NCI-H1436 treated with DMSO at 0.1 percent for 48 hours (cell line): ENCODE measurements around the gene PHLDB1.

Experiments used
- DNase-seq: peaks from one replicate; lab custom pipeline; 2025; lab: John Stamatoyannopoulos, UW

PHLDB1 gene

GRCh38 chr11:118640332-118641154, 33.1 kb downstream of the PHLDB1 start:
- no peak for DNase-seq

GRCh38 chr11:118641397-118642019, 34.1 kb downstream of the PHLDB1 start:
- DNase-seq, result no peak

DNA sequence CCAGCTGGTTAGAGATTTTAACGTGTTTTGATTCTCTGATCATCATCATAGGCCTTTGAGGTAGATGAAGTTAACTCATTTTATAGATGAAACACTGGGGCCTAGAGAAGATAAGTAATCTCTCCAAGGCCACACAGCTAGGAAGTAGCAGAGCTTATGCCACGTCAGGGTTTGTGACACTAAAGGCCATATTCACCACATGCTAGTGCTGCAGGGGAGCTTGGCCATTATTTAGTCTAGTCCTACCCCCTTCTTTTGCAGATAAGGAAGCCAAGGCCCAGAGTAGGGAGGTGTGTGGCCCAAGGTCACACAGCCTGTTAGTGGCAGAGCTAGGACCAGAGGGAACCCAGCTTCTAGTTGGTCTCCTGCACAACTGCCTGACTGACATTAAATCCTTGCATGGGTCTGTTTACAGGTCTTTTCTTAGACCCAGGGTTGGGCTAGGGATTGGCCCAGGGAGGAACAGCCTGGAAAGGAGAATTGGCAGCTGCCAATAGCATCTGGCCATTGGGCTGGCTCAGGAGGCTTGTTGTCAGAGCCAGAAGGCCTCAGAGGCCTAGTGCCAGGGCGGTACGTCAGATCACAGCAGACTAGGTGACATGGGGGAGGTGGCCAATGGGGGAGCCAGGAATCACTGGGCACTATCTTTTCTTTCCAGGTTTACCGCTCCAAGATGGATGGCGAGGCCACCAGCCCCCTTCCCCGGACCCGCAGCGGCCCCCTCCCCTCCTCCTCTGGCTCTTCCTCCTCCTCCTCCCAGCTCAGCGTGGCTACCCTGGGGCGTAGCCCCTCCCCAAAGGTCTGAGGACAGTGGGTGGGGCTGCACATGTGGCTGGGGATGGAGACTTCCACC, 36.0 kb downstream of the PHLDB1 start:
- DNase-seq, result no peak

GRCh38 chr11:118643995-118644345, 36.6 kb downstream of the PHLDB1 start:
- no peak for DNase-seq

- DNase-seq, result no peak
Measured at GRCh38 chr11:118644496-118644895, 37.1 kb downstream of the PHLDB1 start.

DNA sequence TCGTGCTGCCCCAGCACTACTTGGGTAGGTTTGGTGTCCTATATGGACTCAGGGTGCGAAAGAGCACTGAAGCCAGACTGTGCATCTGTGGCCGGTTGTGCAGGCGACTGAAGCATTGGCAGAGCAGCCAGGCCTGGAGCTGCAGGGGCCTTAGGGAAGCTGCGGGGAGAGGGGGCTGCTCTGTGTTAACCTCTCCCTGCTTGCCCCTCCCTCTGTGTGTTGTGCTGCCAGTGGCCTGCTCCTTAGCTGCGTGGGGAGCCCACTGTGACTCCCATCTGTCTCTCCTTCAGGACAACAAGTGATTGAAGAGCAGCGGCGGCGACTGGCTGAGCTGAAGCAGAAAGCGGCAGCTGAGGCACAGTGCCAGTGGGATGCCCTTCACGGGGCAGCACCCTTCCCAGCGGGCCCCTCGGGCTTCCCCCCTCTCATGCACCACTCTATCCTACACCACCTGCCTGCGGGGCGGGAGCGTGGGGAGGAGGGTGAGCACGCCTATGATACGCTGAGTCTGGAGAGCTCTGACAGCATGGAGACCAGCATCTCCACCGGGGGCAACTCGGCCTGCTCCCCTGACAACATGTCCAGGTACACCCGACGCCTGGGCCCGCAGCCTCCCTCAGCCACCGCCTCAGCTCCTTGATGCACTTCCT, 37.8 kb downstream of the PHLDB1 start:
- DNase-seq, result no peak

GRCh38 chr11:118646393-118646792, 39.0 kb downstream of the PHLDB1 start:
- no peak for DNase-seq

DNA sequence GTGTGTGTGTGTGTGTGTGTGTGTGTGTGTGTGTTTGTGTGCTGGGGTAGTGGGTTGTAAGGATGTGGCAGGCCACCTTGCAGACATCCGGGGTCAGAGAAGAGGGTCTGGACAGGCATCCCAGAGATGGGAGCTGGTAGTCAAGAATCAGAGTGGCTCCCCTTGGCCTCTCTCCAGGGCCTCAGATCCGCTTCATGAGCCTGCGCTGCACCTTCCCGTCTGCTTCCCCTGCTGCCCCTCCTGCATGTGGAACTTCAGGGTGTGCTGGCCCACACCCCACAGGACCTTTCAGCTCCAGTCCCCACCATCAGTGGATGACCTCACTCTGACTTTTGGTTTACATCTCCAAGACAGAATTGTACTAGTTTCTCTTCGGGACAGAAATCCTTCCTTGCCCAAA, 40.9 kb downstream of the PHLDB1 start:
- no peak for DNase-seq

GRCh38 chr11:118649941-118650340, 42.5 kb downstream of the PHLDB1 start:
- DNase-seq, result no peak

DNA sequence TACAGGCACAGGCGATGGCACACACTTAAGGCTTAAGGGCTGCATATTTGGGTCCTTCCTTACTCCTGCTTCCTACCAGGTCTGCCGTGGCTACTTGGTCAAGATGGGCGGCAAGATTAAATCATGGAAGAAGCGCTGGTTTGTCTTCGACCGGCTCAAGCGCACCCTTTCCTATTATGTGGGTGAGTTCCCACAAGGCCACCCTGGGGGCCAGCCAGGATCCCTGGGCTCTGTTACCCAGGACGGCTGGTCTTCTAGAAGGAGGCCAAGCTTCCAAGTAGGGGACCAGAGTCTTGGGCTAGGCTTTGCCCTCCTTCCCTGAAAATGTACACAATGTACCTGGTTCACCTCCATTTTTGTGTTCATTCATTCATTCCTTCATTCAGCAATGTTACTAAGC, 43.0 kb downstream of the PHLDB1 start:
- DNase-seq, result no peak

DNA sequence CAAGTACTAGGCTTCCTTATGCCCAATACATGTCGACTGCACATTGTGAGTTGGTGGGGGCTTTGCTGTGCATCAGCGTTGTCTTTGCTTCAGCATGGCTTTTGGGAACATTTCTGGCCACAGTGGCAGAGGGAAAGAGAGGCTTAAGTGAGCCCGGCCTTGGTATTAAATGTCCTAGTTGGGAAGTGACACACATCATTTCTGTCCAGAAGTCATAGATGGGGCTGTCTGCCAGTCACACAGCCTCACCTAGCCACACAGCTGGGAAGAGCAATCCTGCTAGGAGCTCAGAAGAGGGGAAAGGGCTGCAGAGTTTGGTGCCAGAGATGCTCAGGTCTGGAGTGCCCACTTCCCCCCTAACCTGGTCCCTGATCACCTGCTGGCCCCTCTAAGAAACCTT, 44.4 kb downstream of the PHLDB1 start:
- DNase-seq, result no peak

DNA sequence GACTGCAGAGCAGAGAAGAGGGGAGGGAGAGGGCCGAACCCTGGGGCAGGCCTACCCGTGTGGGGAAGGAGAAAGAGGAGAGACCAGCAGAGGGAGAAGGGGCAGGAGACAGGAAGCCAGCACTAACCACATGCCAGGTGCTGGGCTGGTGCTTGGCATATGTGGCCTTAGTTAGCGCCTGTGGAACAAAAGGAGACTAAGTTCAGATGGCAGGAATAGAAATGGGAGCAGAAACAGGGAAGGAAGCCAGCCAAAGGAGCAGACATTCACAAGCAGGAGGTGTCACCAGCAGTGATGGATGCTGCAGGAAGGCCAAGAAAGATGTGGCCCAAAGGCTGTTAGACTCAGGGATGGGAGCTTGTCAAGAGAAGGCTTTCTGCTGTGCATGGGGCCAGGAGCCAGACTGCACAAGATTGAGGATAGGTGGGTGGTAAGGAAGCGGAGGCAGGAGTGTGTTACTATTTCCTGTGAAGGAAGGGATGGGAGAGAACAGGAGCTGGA, 45.3 kb downstream of the PHLDB1 start:
- DNase-seq, result no peak

- no peak for DNase-seq
Measured at GRCh38 chr11:118653684-118654390, 46.4 kb downstream of the PHLDB1 start.

DNA sequence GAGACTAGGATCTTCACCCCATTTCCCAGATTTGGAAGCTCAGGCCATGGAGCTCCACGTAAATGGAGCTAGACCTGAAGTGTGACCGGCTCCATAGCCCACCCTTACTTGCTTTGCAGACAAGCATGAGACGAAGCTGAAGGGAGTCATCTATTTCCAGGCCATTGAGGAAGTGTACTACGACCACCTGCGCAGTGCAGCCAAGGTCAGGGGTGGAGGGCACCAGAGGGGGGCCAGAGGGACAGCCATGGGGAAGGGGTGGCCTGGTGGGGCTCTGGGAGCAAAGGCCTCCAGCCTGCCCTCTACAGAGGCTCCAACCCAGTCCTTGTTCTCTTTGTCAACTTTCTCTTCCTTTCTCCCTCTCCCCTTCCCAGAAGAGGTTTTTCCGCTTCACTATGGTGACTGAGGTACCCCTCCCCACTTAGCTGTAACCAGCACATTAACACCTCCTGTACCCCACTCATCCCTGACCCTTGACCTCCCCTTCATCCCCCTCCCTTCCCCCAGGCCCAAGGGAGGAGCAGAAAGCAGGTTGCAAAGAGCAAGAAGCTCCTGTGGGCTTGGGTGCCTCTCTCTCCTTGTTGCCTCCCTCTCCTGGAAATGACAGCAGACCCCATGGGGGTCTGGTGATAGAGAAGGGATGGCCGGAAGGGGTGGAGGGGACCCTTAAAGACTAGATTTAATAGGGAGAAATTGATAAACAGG, 48.2 kb downstream of the PHLDB1 start:
- no peak for DNase-seq

- no peak for DNase-seq
Measured at GRCh38 chr11:118656563-118657165, 49.2 kb downstream of the PHLDB1 start.

DNA sequence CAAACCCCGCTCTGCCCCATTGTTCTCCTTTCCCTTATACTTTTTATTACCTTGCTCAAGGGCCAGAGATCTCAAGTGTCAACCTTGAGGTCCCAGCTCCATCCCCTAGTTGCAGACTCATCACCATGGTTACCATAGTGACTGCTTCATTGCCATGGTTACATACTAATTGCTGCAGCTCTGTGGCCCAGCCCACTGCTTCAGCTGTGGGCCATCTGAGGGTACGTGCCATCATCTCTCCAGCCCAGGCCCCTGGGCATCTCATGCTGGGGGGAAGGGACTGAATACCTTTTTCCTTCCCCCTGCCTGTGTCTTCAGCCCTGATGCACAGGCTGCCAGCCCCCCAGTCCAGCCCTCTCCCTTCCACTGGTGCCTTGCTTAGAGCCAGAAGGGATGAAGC, 49.8 kb downstream of the PHLDB1 start:
- DNase-seq, result no peak

GRCh38 chr11:118657709-118658428, 50.5 kb downstream of the PHLDB1 start:
- DNase-seq, result no peak

DNA sequence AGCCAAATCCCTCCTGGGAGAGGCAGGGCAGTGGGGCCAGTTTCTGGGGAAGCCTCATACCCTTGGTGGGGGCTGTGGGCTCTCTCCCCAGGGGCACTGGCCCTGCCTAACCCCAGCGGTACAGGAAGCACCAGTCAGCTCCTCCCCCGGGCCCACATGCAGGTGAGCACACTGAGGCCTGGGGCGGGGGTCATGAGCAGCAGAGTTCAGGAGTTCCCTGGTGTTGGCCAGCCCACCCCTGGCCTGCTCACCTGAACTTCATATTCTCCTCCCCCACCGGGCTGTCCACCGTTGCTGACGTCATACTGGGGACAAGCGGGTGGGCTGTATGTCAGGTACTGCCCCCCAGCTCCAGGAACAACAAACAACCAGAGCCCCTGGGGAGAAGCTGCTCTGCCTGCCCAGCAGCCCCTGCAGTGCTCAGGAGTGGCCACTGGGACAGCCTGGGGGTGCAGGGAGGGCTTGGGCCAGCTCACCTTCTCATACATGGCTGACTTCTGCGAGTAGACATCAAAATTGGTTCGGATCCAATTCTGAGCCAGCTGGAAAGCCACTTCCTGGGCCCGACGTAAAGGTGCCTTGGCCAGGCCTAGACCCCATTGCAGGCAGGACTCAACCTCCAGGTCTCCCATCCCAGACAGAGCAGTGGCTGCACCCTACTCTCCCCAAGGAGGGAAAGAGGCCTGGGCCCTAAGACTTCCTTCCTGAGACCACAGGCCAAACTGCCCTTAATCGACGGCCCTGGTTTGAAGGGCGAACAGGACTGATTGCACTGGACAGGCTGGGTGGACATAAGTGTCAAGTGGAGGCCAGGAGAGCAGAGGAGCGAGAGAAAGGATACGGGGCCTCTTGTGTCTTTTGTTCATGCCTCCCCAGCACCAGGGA, 51.3 kb downstream of the PHLDB1 start:
- DNase-seq, result no peak
